Measurements from ENCODE around the gene UNC93A.
"Not testable (repeated sequence)": the region's sequence is repeated elsewhere in the genome, so short reads cannot be mapped to it uniquely, and the experiment has no call there.

The UNC93A gene

GRCh38 chr6:167311286-167311685 is 20.2 kb downstream of the UNC93A start:
- no peak for DNase-seq (ENCODE audit: low read depth)
- no peak overlapping the region for H3K4me3 ChIP-seq (ENCODE audit: control insufficient read depth, low read depth, low read length)
- no peak for TF ChIP-seq CTCF (conservative IDR thresholded peaks at IDR 0.05; ENCODE audit: control insufficient read depth, insufficient read depth, low read depth, low read length)

DNA sequence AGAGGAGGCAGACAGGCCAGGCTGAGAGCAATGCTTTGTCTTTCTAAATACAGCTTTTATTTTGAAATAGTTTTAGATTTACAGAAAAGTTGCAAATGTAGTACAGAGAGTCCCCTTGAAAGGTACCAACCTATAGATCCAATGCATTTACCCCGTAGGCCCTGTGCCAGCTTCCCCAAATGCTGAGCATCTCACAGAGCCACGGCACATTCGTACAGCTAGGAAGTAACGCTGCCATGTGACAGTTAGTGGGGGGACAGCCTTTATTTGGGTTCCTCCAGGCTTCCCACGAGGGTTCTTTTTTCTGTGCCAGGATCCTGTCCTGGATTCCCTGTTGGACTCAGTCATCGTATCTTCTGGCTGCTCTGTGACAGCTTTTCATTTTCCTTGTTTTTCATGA is 20.6 kb downstream of the UNC93A start:
- not testable (repeated sequence) for DNase-seq (ENCODE audit: low read depth); H3K4me3 ChIP-seq (ENCODE audit: control insufficient read depth, low read depth, low read length)

DNA sequence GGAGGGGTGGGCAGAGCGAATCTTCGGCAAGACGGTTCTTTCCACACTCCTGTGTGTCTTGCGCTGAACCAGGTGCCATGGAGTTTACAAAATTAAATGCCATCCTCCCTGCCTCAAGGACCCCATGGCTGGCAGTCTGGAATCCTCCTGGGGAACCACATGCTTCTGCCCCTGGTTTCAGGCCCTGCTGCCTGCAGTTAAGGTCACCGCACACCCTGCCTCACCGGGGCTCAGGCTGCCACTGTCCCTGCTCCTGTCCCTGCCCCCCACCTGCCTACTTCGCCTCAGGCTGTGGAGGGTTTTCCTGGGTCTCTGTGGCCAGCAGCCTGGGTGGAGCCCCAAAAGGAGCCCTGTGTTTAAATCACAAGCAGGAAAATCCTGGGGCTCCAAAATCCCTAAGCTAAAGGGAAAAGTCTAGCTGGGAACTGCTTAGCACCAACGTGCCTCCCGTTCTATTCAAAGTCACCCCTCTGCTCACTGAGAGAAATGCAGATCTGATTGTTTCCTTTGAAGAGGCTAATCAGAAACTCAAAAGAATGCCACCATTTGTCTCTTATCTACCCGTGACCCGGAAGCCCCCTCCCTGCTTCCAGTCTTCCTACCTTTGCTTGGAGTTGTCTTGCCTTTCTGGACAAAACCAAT is 23.2 kb downstream of the UNC93A start:
- TF ChIP-seq CTCF (conservative IDR thresholded peaks at IDR 0.05; ENCODE audit: control insufficient read depth, insufficient read depth, low read depth, low read length) = no peak
- H3K4me3 ChIP-seq (ENCODE audit: control insufficient read depth, low read depth, low read length) = no peak overlapping the region
- DNase-seq (ENCODE audit: low read depth) = no peak

GRCh38 chr6:167317172-167317571 is 26.1 kb downstream of the UNC93A start:
- no peak overlapping the region for H3K4me3 ChIP-seq (ENCODE audit: control insufficient read depth, low read depth, low read length)
- TF ChIP-seq CTCF (conservative IDR thresholded peaks at IDR 0.05; ENCODE audit: control insufficient read depth, insufficient read depth, low read depth, low read length) = no peak
- no peak for DNase-seq (ENCODE audit: low read depth)

- not testable (repeated sequence) for DNase-seq (ENCODE audit: low read depth); H3K4me3 ChIP-seq (ENCODE audit: control insufficient read depth, low read depth, low read length)
These were observed 27.2 kb downstream of the UNC93A start for GRCh38 chr6:167318354-167318753.

- DNase-seq (ENCODE audit: low read depth); H3K4me3 ChIP-seq (ENCODE audit: control insufficient read depth, low read depth, low read length): not testable (repeated sequence)
These were observed 27.7 kb downstream of the UNC93A start for GRCh38 chr6:167318856-167319255.

DNA sequence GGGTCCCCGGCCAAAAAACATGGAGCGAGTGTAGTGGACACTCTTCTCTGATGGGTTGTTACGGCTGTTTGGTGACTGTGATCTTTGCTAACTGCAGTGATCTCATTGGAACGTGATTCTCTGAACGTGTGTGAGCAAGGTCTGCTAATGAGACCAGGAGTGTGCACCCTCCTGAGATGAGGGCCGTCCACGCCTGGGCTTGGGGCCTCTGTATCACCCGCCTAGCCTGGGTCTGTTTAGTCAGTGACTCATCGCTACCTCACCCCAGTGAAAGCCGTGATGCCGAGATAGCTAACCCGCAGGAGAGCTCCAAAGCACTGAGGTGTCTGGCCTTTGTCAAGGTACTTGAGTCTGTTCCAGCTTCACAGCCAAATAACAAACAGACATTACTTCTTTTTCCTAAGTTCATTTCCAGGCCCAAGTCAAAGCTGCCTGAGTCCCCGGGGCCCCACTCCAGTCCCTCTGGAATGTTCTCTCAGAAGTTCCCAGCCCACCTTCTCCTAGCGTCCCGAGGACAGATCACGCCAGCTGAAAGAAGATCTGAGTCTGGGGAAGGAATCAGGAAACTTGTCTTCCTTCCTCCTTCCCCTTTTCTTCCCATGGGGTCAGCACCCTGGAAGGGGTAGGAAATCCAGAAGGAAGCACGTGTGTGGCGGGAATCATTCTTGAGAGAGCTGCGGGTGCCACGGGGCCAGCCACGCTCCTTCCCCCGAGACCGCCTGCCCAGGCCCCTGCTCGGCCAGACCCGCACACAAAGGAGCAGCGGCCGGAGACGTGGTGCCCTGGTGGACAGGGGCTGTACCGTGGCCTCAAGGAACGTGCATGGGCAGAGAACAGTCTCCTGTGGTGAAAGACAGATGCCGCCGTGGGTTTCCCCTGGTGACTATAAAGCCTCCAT is 29.0 kb downstream of the UNC93A start:
- peak; percentile 6 for DNase-seq (ENCODE audit: low read depth)
- H3K4me3 ChIP-seq (ENCODE audit: control insufficient read depth, low read depth, low read length) = not testable (repeated sequence)

DNA sequence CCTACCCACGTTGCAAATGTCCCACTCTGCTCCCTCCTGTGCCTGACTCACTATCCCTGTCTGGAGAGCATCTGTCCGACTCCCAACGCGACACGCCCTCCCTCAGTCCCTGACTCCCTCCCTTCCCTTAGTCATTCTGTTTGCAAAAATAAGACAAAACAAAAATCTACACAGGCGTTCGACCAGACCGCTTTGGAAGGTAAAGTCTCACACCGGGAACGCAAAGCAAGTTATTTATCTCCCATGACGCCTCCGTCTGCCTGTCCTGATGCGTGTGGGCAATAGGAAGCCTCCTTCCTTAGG is 29.6 kb downstream of the UNC93A start:
- DNase-seq (ENCODE audit: low read depth) = peak; percentile 5

DNA sequence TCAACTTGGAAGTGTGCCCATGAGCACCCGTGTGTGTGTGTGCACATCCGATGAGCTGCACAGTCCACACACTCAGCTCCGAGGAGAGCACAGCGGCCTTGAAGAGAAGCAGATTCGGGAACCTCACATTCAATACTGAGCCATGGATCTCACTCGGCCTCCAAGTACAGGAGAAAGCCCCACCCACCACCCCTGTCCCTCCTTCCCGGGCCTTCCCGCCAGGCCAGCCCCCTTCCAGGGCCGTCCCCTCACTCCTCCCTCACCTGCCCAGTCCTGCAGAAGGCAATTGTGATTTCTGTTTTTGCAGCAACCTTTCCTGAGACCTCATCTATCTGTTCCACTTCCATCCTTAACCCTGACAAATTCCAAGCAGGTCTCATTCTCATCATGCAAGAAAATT is 30.1 kb downstream of the UNC93A start:
- DNase-seq (ENCODE audit: low read depth); H3K4me3 ChIP-seq (ENCODE audit: control insufficient read depth, low read depth, low read length): not testable (repeated sequence)

More for the DNA sequence above, 29.6 kb downstream of the UNC93A start:
- H3K4me3 ChIP-seq (ENCODE audit: control insufficient read depth, low read depth, low read length) = not testable (repeated sequence)

- TF ChIP-seq CTCF (conservative IDR thresholded peaks at IDR 0.05; ENCODE audit: control insufficient read depth, insufficient read depth, low read depth, low read length) = no peak
- DNase-seq (ENCODE audit: low read depth) = no peak
- no peak overlapping the region for H3K4me3 ChIP-seq (ENCODE audit: control insufficient read depth, low read depth, low read length)
These were observed 32.0 kb downstream of the UNC93A start for GRCh38 chr6:167323111-167323510.

Data from fibroblast of mammary gland (primary cell).